Stimulated activated CD8-positive, alpha-beta memory T cell treated with anti-CD3 and anti-CD28 coated beads, Interleukin-7, amount 100 ng/mL, for 1 hour (primary cell): Measurements from ENCODE around the gene PAN3.
A peak's percentile ranks its signal among the peaks of the same experiment; 100 is the strongest.
"Not testable (repeated sequence)": the region's sequence is repeated elsewhere in the genome, so short reads cannot be mapped to it uniquely, and the experiment has no call there.

Experiments
- DNase-seq, 2 donors: peaks; one replicate each; pipeline ENCODE4 v3.0.0-alpha.2; 2020; ENCODE audit warnings: low read depth in 2 of 2

PAN3 gene

GRCh38 chr13:28136916-28137315 lies 1.4 kb upstream of the PAN3 start:
- DNase-seq, result no peak

GRCh38 chr13:28137596-28137995 lies 749 bp upstream of the PAN3 start:
- no peak for DNase-seq

GRCh38 chr13:28138756-28139470 lies 568 bp downstream of the PAN3 start:
- DNase-seq, result peak; percentile 65 to 66

DNA sequence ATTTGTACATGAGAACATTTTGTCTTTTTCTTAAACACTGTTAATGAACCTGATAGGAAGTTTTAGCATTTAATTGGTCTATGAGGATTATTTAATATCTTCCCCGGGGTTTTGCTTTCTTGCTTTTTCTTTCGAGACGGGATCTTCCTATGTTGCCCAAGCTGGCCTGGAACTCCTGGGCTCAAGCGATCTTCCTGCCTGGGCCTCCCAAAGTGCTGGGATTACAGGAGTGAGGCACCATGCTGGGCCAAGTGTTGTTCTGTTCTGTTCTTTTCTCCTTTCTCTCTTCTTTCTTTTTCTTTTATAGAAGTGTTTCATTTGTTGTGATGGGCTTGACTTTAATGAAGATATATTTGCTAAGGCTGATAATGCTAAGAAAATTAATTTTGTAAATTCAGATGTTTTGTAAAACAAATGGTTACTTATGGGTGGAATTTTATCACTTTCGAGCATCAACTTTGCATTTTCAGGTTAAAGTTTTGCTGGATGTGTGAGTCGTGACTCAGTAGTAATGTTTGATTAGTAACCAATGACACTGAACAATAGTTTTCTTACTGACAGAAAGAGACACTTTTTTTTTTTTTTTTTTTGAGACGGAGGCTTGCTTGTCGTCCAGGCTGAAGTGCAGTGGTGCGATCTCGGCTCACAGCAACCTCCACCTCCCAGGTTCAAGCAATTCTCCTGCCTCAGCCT lies 2.2 kb downstream of the PAN3 start:
- no peak for DNase-seq

DNA sequence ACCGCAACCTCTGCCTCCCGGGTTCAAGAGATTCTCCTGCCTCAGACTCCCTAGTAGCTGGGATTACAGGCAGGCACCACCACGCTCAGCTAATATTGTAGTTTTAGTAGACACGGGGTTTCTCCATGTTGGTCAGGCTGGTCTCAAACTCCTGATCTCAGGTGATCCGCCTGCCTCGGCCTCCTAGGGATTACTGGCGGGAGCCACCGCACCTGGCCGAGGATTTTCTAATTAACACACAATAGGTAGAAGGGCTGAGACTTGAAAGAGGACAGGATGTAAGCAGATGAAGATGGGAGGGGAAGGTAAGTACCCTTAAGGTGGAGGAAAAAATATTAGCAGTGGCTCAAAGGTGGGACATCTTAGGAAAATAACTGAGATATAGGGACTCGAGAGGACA lies 3.2 kb downstream of the PAN3 start:
- not testable (repeated sequence) for DNase-seq

- no peak for DNase-seq
Observed at GRCh38 chr13:28145049-28145448, 6.7 kb downstream of the PAN3 start.

DNA sequence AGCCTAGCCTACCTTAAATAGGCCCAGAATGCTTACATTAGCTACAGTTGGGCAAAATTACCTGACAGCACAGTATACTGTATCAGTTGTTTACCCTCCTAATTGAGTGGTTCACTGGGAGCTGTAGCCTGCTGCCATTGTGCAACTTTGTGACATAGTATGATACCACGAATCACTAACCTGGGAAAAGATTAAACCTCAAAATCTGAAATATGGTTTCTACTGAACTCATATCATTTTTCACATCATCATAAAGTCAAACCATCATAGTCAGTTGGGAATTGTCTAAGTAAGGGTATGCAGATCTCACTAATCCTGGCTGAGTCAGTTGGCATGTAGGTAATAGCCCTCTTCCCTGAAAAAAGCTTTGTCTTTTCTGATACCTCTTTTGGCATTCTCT lies 9.2 kb downstream of the PAN3 start:
- DNase-seq, result no peak

DNA sequence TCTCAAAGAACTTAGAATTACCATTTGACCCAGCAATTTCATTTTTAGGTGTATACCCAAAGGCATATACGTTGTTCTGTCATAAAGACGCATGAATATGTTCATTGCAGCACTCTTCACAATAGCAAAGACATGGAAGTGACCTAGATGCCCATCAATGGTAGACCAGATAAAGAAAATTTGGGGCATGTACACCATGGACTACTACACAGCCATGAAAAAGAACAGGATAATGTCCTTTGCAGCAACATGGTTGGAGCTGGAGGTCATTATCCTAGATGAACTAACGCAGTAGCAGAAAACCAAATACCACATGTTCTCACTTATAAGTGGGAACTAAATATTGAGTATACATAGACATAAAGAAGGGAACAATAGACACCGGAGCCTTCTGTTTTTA lies 20.7 kb downstream of the PAN3 start:
- DNase-seq, result no peak

GRCh38 chr13:28161370-28161769 lies 23.0 kb downstream of the PAN3 start:
- DNase-seq, result no peak

GRCh38 chr13:28163587-28163986 lies 25.2 kb downstream of the PAN3 start:
- DNase-seq, result no peak

DNA sequence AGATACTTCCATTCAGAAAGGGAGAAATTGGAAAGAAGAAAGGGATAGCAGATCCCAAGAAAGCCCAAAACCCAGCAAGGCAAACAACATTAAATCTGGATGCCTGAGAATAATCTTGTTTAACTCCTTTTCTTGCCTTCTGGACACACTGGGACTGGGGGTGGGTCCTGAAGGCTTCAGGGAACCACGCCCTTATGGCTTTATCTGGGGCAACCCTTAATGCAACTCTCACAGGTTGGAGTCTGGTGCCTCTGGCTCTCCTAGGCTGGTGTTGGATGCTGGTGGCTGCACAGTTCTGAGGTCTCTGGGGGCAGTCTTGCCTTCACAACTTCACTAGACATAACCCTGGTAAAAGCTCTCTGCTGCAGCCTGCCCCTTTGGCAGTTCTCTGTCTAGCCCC lies 27.9 kb downstream of the PAN3 start:
- DNase-seq, result no peak

- no peak for DNase-seq
Observed at GRCh38 chr13:28171266-28171665, 32.9 kb downstream of the PAN3 start.

GRCh38 chr13:28172947-28173346 lies 34.6 kb downstream of the PAN3 start:
- no peak for DNase-seq

GRCh38 chr13:28173793-28174192 lies 35.4 kb downstream of the PAN3 start:
- DNase-seq, result no peak

DNA sequence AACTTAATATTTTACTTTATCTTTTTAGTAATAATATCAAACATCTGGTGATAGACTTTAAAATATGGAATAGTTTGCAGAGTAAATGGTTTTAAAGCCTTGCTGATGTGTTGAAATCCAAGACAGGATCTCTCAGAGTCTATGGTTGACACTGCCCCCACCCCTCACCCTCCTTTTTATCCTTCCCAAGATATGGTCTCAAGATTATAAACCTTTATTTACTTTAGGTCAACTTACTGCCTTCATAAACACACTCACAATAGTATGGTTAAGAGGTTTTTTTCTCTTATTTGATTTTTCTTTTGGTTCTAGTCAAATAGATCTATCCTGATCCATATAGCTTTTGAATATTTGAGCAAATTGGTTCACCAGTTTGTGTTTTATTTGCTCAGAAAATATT lies 39.0 kb downstream of the PAN3 start:
- DNase-seq, result no peak

GRCh38 chr13:28177877-28178276 lies 39.5 kb downstream of the PAN3 start:
- no peak for DNase-seq

GRCh38 chr13:28179974-28180373 lies 41.6 kb downstream of the PAN3 start:
- DNase-seq, result no peak

DNA sequence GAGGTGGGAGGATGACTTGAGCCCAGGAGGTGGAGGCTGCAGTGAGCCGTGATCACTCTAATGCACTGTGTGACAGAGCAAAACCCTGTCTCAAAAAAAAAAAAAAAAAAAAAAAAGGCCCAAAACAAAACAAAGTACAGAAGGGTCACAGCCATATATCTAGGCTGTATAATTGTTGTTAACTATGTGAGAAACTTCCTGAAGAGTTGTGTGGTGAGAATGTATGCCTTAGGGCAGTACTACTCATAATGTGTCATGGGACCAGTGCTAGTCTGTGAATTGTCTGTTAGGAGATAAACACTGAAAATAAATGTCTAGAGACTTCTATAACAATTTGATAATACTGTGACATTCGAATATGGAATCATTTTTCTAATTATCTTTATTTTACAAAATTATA lies 43.1 kb downstream of the PAN3 start:
- no peak for DNase-seq

- DNase-seq, result no peak
Observed at GRCh38 chr13:28185256-28185655, 46.9 kb downstream of the PAN3 start.

GRCh38 chr13:28199089-28199488 lies 60.7 kb downstream of the PAN3 start:
- DNase-seq, result no peak

- DNase-seq, result no peak
Observed at GRCh38 chr13:28204043-28204442, 65.7 kb downstream of the PAN3 start.

GRCh38 chr13:28204690-28205443 lies 66.5 kb downstream of the PAN3 start:
- DNase-seq, result no peak

GRCh38 chr13:28218679-28219078 lies 80.3 kb downstream of the PAN3 start:
- no peak for DNase-seq
